GM21390 (cell line): Measurements from ENCODE around the gene UTP4.

Experiments
- ATAC-seq: cut with Tn5 transposase; IDR thresholded peaks from one replicate; pipeline ENCODE4 v1.9.1; 2021; ENCODE audit not compliant: unreplicated experiment

Gene UTP4

DNA sequence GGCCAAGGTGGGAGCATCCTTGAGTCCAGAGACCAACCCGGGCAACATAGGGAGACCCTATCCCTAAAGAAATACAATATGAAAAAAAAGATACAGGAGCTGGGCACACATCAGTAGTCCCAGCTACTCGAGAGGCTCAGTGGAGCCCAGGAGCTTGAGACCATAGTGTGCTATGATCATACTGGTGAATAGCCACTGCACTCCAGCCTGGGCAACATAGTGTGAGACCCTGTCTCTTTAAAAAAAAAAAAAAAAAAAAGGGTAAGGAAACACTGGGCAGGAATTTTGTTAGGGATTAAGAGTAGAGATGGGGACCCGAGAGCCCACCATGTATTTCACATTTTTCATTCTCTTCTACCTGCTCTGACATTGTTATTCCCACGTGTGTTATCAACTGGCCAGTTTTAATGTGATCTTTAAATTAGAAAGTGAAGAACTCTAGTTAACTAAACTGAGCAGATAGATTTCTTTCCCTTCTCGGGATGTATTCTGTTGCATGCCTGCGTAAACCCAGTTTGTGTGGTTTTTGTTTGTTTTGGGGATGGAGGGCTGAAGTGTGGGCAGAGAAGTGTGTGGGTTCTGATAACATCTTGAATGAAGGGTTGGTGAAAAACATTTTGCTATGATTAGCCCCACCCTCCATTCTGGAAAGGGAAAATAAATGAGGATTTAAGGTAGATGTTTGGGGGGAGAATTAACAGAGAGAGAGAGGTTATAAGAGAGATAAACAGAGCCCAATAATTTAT, 37.3 kb downstream of the UTP4 start:
- ATAC-seq: no peak

DNA sequence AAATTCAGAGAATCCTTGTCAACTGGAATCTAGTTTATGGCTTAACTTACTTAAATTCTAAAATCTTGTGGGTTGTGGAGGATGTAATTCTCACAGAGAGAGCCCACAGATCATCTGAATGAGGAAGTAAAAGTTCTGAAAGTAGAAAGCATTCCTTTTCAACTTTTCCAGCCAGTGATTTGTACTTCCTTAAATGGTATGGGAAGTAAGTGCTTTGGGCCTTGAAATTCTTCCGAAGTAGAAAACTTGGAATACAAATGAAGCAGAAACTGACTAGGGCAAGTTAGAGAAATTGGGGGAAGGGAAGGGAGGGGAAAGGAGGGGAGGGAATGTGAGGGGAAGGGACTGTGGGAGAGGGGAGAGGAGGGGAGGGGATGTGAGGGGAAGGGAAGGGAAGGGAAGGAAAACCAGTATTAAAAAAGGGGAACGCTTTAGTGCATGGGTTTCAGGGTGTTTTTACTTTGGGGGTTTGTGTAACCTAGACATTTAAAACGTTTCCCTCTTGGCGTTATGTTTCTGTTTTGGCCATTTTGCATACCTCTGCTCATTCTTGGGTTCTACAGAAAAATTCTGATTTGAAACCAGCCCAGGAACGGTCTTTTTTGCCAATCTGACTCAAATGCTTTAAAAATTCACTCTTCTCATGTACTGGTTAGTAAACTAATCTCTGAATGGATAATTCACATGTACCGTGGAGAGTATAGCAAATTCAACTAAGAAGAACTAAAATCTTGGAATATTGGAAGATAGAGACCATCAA, 39.1 kb downstream of the UTP4 start:
- ATAC-seq: no peak

DNA sequence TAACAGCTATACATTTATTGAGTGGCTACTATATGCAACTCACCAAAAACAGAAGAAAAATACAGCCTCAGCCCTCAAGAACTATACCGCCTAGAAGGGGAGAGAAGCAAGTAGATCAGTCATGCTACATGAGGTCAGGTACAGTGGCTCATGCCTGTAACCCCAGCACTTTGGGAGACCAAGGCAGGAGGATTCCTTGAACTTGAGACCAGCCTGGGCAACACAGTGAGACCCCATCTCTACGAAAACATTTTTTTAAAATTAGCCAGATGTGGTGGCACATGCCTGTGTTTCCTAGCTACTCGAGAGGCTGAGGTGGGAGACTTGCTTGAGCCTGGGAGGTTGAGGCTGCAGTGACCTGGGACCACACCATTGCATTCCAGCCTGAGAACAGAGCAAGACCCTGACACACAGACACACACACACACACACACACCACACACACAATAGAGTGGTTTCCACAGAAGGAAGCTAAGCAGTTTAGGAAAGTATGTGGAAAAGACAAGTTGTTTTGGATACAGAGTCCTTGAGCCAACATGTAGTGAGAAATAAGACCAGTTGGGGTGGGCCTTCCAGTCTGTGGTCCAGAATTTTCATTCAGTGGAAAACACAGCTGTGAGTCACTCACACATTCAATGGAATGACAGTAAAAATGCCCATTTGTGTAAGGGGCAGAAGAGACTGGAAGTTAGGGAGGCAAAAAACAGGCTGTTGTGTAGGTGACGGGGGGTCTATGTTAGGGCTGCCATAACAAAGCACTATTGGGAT, 43.8 kb downstream of the UTP4 start:
- no peak for ATAC-seq

DNA sequence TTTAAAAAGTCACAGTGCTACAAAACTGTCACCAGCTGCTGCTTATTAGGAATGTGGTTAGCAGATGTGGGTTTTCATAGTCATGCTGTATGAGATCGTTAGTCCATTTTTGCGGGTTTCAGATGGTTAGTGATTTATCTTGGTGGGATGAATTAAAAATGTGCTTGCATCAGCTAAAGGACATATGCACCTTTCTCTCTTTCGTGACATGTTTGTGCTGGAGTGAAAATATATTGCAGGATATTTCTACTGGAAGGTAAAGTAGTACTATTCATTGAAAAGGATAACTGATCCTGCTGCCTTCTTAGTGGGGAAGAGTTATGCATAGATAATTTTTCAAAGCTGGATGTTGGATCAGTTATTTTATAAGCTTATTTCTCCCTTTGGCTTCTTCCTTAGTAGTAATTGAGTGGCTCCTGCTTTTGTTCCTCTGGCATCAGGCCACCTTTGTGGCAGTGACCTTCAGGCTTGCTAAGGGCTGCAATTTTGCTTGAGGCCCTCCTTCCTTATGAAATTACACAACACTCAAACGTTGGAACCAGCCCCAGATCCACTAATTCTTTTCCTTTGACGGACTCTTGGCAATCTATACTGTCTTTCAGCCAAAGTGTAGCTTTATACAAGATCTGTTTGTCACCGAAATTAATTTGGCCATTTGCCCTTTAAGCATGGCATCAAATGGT, 47.0 kb downstream of the UTP4 start:
- ATAC-seq: no peak

DNA sequence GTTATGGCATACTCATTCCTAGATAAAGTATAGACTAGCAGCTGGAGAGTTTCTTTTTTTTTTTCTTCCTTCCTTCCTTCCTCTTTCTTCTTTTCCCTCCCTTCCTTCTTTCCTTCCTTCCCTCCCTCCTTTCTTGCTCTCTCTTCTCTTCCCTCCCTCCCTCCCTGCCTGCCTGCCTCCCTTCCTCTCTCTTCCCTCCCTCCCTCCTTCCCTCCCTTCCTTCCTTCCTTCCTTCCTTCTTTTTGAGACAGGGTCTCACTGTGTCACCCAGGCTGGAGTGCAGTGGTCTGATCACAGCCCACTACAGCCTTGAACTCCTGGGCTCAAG, 47.5 kb downstream of the UTP4 start:
- ATAC-seq: no peak

DNA sequence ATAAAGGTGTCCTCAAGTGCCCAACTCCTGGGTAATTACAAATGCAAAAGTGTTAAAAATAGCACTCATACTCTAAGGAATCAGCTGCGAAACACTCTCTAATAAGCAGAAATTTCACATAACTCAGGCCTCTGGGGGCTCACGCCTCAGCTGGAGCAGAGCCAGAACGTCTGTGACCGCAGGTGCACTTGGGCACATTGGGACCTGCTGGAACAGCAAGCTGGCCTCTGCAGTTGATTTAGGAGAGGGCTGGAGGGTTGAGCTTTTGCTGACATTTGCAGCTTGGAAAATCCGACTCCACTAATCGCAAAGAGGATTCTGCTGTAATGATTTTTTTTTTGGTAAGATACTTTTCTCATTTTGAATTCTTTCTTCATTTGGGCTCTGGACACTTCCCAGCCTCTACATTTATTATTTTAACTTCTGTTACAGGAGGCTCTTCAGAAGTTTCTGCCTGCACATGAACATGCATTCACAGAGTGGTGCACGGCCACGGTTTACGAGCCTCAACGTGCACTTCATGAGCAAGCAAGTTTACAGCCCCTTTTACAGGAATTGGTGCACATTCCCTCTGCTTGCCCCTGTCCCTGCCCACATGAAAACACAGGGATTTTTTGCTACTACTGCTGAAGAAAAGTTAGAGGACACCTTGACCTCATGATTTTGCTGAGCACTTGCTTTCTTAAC, 50.4 kb downstream of the UTP4 start:
- ATAC-seq: no peak

DNA sequence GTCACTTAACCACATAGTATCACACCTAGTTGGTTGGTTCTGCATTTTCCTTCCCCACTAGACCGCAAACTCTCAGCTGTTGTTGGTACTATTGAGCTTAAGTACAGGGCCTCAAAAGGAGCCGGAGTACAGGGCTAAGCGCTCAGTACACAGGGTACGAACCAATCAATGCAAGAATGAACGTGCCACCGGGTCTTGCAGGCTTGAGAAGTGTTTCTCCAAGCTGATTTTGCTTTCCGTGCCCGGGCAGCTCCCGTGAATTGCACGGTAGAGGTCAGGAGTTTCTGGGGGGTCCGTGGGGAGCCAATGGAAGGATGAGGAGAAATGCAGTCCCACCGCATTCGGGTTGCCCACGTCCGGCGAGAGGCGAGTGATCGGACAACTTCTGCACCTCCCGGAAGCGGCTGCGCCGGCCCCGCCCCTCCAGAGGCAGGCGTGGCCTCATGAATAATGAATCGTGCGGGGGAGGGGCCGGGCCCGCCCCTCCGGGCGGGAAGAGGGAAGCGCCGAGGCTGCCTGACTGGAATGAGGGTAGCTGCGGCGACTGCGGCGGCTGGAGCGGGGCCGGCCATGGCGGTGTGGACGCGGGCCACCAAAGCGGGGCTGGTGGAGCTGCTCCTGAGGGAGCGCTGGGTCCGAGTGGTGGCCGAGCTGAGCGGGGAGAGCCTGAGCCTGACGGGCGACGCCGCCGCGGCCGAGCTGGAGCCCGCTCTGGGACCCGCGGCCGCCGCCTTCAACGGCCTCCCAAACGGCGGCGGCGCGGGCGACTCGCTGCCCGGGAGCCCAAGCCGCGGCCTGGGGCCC, 54.4 kb downstream of the UTP4 start, which contains the start of gene SNTB2:
Gene SNTB2, plus strand, starts transcription at position 523 of the 804 bp plus-strand sequence. Its CDS starts 3 bp downstream, at position 526.
- ATAC-seq: peak; percentile 76

DNA sequence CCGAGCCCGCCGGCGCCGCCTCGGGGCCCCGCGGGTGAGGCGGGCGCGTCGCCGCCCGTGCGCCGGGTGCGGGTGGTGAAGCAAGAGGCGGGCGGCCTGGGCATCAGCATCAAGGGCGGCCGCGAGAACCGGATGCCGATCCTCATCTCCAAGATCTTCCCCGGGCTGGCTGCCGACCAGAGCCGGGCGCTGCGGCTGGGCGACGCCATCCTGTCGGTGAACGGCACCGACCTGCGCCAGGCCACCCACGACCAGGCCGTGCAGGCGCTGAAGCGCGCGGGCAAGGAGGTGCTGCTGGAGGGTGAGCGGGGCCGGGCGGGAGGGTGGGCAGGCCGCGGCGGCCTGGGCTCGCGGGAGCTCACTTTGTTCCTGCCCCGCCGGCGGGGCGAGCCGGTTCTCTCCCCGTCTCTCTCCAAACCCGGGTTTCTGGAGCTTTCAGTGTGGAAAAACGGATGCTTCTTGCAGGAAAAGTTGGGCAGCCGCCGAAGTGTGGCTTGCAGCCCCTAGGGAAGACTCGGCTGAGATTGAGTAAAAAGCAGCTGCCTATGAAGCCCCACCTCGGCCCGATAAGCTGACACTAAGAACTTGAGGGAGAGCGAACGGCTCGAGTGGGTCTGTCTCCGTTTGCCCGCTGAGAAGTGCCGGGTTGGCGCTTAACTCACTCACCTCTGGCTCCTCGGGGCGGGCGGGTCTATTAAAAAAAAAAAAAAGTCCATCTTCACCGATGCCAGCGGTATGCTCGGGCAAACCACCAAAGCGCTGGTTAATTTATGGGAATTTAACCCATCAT, 55.2 kb downstream of the UTP4 start:
- peak; percentile 28 for ATAC-seq

DNA sequence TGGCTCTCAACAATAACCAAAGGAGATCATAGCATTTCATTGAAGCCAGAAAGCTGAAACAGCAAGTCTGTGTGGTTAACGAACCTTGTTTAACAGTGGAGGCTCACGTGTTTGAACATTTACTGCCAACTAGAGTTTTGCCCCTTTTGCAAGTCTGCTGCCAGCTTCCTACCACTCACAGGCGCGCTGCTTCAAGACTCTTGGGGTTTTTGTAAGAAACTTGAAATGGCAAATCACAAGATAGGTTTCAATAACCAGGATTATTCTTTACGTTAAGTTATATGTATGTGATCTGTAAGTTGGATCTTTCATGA, 55.7 kb downstream of the UTP4 start:
- no peak for ATAC-seq

DNA sequence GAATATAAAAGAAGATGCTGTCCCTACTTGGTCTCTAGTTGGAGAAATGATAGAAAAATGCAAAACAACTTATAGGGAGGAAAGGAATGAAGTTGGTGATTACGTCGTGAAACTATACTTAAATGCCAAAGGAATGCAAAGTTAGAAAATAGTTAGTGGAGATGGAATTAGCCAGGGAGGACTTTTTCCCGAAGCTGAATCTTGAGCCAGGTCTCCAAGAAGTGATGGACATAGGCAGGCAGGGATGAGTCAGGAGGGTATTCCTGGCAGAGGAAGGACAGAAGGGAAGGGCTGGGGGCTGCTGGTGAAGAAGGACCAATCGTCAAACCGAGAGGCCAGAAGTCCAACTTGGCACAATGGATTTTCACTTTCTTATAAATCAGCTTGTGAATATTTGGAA, 56.3 kb downstream of the UTP4 start:
- no peak for ATAC-seq

DNA sequence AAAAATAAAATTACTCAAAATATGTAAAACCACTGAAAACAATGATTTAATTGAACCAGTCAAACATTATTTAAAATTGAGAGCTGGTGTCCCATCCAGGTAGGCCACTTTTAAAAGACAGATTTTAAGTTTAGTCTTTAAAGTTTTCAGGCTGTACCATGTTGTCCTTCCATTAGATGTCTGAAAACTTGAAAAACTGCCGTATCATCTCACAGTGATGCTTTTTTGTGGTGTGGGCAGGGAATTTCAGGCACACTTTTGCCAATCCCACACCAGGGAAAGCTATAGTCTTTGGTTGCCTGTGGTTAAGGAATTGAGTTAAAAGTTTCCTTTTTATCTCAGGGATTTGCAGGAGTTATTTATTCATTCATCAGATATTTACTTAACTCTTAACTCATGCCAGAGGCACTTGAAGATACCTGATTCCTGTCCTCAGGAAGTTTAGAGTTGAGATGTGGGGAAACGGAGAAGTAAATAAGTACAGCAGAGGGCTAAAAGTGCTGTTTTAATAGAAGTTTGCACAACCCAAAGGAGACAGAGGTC, 57.7 kb downstream of the UTP4 start:
- ATAC-seq: no peak

DNA sequence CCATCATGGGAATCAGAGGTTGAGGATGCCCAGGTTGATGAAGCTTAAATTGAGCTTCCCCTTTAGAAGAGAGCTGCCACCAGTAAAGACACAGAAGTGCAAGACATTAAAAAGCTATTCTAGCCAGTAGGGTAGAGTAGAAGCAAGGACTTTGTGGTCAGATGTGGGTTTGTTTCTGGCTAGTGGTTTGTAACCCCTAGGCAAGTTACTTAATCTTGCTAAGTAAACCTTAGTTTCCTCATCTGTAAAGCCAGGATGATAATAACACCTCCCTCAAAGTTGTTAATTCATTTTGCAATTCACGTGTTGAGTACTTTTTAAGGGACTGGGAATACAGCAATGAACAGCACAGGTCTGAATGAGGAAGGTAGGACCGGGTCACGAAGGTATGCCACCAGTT, 58.1 kb downstream of the UTP4 start:
- no peak for ATAC-seq

DNA sequence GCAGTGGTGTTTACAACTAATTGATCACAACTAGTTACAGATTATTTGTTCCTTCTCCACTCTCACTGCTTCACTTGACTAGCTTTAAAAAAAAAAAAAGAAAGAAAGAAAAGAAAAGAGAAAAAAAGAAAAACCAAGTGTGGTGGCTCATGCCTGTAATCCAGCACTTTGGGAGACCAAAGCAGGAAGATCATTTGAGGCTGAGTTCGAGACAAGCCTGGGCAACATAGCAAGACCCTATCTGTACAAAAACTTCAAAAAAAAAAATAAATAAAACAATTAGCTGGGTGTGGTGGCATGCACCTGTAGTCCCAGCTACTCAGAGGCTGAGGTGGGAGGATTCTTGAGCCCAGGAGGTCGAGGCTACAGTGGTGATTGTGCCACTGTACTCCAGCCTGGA, 58.7 kb downstream of the UTP4 start:
- no peak for ATAC-seq

DNA sequence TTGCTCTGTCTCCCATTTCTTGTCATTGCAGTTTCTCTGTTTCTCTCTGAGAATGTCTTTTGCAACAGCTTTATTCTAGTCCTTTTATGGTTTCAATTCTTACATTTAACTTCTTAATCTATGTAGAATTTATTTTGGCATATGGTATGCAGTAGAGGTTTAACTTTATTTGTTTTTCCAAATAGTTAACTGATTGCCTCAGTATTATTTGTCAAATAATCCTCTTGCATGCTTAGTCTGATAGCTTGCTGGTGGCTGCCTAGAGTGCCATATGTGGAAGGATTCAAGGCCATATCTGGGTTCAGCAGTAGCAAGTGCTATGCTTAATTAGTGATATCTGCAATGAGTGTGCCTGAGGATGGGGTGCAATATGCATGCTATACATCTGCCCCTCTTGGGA, 61.4 kb downstream of the UTP4 start:
- no peak for ATAC-seq

DNA sequence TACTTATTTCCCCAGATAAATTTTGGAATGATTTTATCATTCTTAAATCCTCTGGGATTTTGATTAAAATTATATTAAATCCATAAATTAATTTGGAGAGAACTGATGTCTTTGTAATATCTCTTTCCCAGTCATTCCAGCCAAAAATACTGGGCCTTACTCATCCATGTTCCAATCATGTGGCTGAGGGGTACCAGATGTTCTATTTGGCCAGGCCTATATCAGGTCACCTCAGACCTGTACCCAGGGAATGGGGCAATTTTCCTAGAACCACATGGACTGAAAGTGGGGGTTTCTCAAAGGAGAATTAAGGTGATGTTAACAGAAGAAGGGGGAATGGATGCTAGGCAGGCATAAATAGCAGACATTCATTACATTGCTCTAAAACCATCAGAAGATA, 62.0 kb downstream of the UTP4 start:
- no peak for ATAC-seq

DNA sequence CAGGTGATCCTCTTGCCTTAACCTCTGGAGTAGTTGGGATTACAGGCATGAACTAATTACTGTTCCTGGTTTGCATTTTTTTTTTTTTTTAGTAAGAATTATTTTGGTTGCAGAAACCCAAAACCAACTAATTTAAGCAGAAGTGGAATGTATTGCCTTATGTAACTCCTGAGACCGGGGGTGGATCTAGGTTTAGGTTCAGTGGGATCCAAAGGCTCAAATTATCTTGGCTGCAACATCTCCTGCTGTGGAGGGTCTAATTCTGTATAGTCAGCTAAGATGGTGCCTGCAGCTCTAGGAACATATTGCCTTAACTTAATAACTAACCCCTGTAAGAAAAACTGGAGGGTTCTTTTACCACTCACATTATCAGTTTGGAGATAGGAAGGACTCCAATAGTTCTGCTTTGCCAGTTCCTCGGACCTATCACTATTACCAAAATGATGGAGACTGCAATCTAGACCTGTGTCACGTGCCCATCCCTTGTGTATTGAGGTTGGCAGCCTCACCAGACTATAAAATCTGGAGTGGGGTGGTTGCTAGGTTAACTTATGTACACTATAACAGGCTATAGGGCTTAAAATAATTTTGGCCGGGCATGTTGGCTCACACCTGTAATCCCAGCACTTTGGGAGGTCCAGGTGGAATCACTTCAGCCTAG, 63.0 kb downstream of the UTP4 start:
- no peak for ATAC-seq

DNA sequence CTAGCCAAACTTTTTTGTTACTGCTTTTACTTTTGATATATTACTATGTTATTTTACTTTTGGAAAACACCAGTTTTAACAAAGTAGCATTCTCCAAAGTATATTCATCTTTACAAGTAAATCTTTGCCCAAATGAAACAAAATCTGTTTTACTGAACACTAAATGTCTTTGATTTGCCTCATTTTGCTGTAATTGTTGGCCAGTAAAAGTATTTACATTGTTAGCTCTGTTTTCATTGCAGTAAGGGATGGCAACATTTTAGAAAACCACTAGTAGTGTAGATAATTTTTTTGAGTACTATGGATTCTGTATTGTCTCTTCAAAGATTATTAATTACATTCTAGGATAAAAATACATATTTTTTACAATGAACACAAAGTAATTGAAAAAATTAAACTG, 65.1 kb downstream of the UTP4 start:
- ATAC-seq: no peak

DNA sequence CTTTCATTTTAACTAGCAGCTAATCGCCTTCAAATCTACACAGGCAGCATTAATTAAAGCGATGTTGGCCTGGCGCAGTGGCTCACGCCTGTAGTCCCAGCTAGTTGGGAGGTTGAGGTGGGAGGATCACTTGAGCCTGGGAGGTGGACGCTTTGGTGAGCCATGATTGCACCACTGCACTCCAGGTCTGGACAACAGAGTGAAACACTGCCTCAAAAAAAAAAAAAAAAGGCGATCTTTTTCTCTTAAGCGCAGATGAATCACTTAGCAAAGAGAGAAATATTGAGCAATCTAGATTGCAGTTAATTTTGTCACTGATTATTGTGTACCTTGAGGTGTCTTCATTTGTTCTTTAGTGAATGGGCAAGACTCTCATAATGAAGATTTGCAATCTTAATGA, 66.9 kb downstream of the UTP4 start:
- no peak for ATAC-seq

DNA sequence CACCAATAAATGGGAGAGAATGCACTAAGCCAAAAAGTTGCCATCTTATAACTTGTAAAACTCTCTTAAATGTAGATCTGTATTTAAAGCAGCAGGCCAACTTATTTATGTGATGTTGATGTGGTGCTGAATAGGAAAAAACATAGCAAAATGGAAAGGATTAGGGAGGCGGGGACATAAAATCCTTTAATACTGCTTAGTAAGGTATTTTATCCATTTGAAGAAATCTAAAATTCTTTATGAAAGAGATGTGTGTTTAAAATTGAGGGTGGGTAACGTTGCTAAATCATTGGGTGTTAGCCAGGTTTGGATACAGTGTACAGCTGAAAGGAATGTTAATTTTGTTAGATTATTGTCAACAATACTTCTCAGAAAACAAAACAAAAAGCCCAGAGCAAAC, 68.8 kb downstream of the UTP4 start:
- ATAC-seq: no peak
